SK-N-SH (cell line): Measurements from ENCODE around the gene RNF169. TPM values are rescaled to one million over a fixed set of nuclear protein-coding genes. Genes with fewer than 3 reads are reported as not detected.

Source experiments
- CTCF ChIA-PET: fragments of 300-600, 350-600 bp; formaldehyde crosslinking; extraction: SDS; loops from one replicate; lab custom pipeline; 2021; lab: Yijun Ruan, JAX
- POLR2A ChIA-PET: fragments of 350-600 bp; sonication (Branson Sonifier 250); formaldehyde crosslinking; extraction: SDS; loops from one replicate; lab custom pipeline; 2020; ENCODE audit warnings: antibody characterized with exemption, inconsistent platforms; lab: Yijun Ruan, JAX
- DNase-seq: peaks from one replicate; pipeline ENCODE4 v3.0.0; 2012
- H2AFZ ChIP-seq: fragments of 200-600 bp; sonication (generic); 2 replicates; pipeline ENCODE4 v1.8.1; 2016; ENCODE audit warnings: antibody characterized with exemption, mild to moderate bottlenecking, low read depth
- H3F3A ChIP-seq: fragments of 200-600 bp; sonication (generic); replicated peaks from 2 replicates; pipeline ENCODE3; 2016; ENCODE audit warnings: antibody characterized with exemption, mild to moderate bottlenecking; ENCODE audit not compliant: insufficient read depth
- H3K27ac ChIP-seq, 2 experiments: fragments of 200-500 bp in 1 of 2; fragments of 200-600 bp in 1 of 2; sonication (Bioruptor generic) in 1 of 2; sonication (generic), shearing (Covaris generic) in 1 of 2; 2 replicates each; pipeline versions ENCODE4 v1.5.1 to v1.6.1; 2014 to 2016; ENCODE audit warnings: low read depth in 2 of 2, inconsistent platforms in 1 of 2, low read length in 1 of 2, mild to moderate bottlenecking in 1 of 2, mixed read lengths in 1 of 2
- H3K27me3 ChIP-seq: fragments of 200-600 bp; sonication (generic), shearing (Covaris generic); 2 replicates; pipeline ENCODE4 v1.6.1; 2016; ENCODE audit warnings: mixed run types; ENCODE audit not compliant: insufficient read depth
- H3K36me3 ChIP-seq, 2 experiments: fragments of 200-500 bp in 1 of 2; fragments of 200-600 bp in 1 of 2; sonication (Bioruptor generic) in 1 of 2; sonication (generic) in 1 of 2; replicated peaks in 1 of 2; 2 replicates each; pipeline versions ENCODE3 to v1.5.1; 2014 to 2016; ENCODE audit warnings: low read length in 1 of 2, mild to moderate bottlenecking in 1 of 2; ENCODE audit not compliant: insufficient read depth in 2 of 2, control insufficient read depth in 1 of 2
- H3K4me1 ChIP-seq, 2 experiments: fragments of 200-500 bp in 1 of 2; fragments of 200-600 bp in 1 of 2; sonication (Bioruptor generic) in 1 of 2; sonication (generic), shearing (Covaris generic) in 1 of 2; 2 replicates each; pipeline versions ENCODE4 v1.5.1 to v1.6.1; 2014 to 2016; ENCODE audit warnings: low read depth in 1 of 2, low read length in 1 of 2, mixed run types in 1 of 2; ENCODE audit not compliant: insufficient read depth in 2 of 2, control insufficient read depth in 1 of 2
- H3K4me2 ChIP-seq: fragments of 200-600 bp; sonication (generic), shearing (Covaris generic); 2 replicates; pipeline ENCODE4 v1.6.1; 2017; ENCODE audit warnings: mixed run types
- H3K4me3 ChIP-seq, 2 experiments: fragments of 200-500 bp in 1 of 2; fragments of 200-600 bp in 1 of 2; sonication (Bioruptor generic) in 1 of 2; sonication (generic), shearing (Covaris generic) in 1 of 2; 2 replicates each; pipeline versions ENCODE4 v1.5.1 to v1.8.1; 2014 to 2016; ENCODE audit warnings: low read depth in 2 of 2, inconsistent platforms in 1 of 2, low read length in 1 of 2, mild to moderate bottlenecking in 1 of 2, mixed read lengths in 1 of 2, moderate library complexity in 1 of 2
- H3K79me2 ChIP-seq: fragments of 200-600 bp; sonication (generic); 2 replicates; pipeline ENCODE4 v1.8.1; 2017; ENCODE audit warnings: mild to moderate bottlenecking; ENCODE audit not compliant: insufficient read depth
- H3K9ac ChIP-seq: fragments of 200-600 bp; sonication (generic); 2 replicates; pipeline ENCODE4 v1.6.1; 2017; ENCODE audit warnings: mixed run types
- H3K9me2 ChIP-seq: fragments of 200-600 bp; sonication (generic); 2 replicates; pipeline ENCODE4 v1.6.1; 2017; ENCODE audit warnings: mixed run types
- H3K9me3 ChIP-seq: fragments of 200-600 bp; sonication (generic); 2 replicates; pipeline ENCODE4 v1.6.1; 2017; ENCODE audit warnings: mixed run types, mild to moderate bottlenecking, moderate library complexity
- H4K20me1 ChIP-seq: fragments of 200-600 bp; sonication (generic); 2 replicates; pipeline ENCODE4 v1.6.1; 2017; ENCODE audit warnings: mild to moderate bottlenecking, mixed run types; ENCODE audit not compliant: insufficient read depth
- CHD2 ChIP-seq: fragments of 150-350 bp; IDR thresholded peaks from 2 replicates; pipeline ENCODE4 v1.6.1; 2018; ENCODE audit warnings: low read length; ENCODE audit not compliant: partially characterized antibody
- CTCF ChIP-seq: fragments of 200-600 bp; sonication (generic); IDR thresholded peaks from 2 replicates; pipeline ENCODE4 v1.6.1; 2017; ENCODE audit warnings: antibody characterized with exemption, mild to moderate bottlenecking, moderate library complexity
- EP300 ChIP-seq, 2 experiments: IDR thresholded peaks; 2 replicates each; pipeline versions ENCODE4 v1.4.0 to v1.6.1; 2012; ENCODE audit warnings: borderline replicate concordance in 1 of 2, low read depth in 1 of 2, low read length in 1 of 2
- GABPA ChIP-seq: IDR thresholded peaks from 2 replicates; pipeline ENCODE4 v1.4.0; 2012; ENCODE audit warnings: low read depth, mild to moderate bottlenecking
- GATA2 ChIP-seq: sonication (generic); formaldehyde crosslinking; IDR thresholded peaks from 2 replicates; pipeline ENCODE4 v1.5.0; 2020; ENCODE audit warnings: mild to moderate bottlenecking, missing genetic modification reagents
- JUND ChIP-seq: IDR thresholded peaks from 2 replicates; pipeline ENCODE4 v1.4.0; 2012
- MXI1 ChIP-seq: IDR thresholded peaks from 2 replicates; pipeline ENCODE4 v1.6.1; 2012; ENCODE audit warnings: mild to moderate bottlenecking, low read depth, low read length, improper control_type of control experiment
- NFIC ChIP-seq: IDR thresholded peaks from 2 replicates; pipeline ENCODE4 v1.4.0; 2012; ENCODE audit warnings: borderline replicate concordance
- PBX3 ChIP-seq: IDR thresholded peaks from 2 replicates; pipeline ENCODE4; 2012
- POLR2AphosphoS5 ChIP-seq: IDR thresholded peaks from 2 replicates; pipeline ENCODE4 v1.6.1; 2012; ENCODE audit warnings: low read depth, low read length
- RFX5 ChIP-seq: IDR thresholded peaks from 2 replicates; pipeline ENCODE4 v1.6.1; 2012; ENCODE audit warnings: mild to moderate bottlenecking, improper control_type of control experiment, low read length
- RXRA ChIP-seq: IDR thresholded peaks from 2 replicates; pipeline ENCODE4 v1.4.0; 2012; ENCODE audit warnings: low read depth, mild to moderate bottlenecking, borderline replicate concordance
- SMC3 ChIP-seq: IDR thresholded peaks from 2 replicates; pipeline ENCODE4 v1.6.1; 2012; ENCODE audit warnings: low read depth, low read length, improper control_type of control experiment
- TAF1 ChIP-seq: IDR thresholded peaks from 2 replicates; pipeline ENCODE4 v1.6.1; 2012; ENCODE audit warnings: low read depth, mild to moderate bottlenecking, low read length, moderate library complexity, borderline replicate concordance
- TCF12 ChIP-seq: IDR thresholded peaks from 2 replicates; pipeline ENCODE4 v1.4.0; 2012
- TEAD4 ChIP-seq: IDR thresholded peaks from 2 replicates; pipeline ENCODE4 v1.4.0; 2012; ENCODE audit warnings: mild to moderate bottlenecking, borderline replicate concordance; ENCODE audit not compliant: insufficient read depth
- USF1 ChIP-seq: IDR thresholded peaks from 2 replicates; pipeline ENCODE4 v1.4.0; 2012; ENCODE audit warnings: low read depth, borderline replicate concordance
- USF2 ChIP-seq: fragments of 150-350 bp; IDR thresholded peaks from 2 replicates; pipeline ENCODE4 v1.6.1; 2017; ENCODE audit warnings: antibody characterized with exemption, low read length, low read depth, borderline replicate concordance
- ZBTB33 ChIP-seq: IDR thresholded peaks from 2 replicates; pipeline ENCODE4 v1.4.0; 2012; ENCODE audit warnings: low read depth, borderline replicate concordance
- WGBS: methylation state at CpG from one replicate; pipeline ENCODE4 v1.1.6; 2017; ENCODE audit warnings: low lambda C conversion rate; 5-methylcytosine and 5-hydroxymethylcytosine counted together
- polyA plus RNA-seq, 3 experiments: library from polyadenylated mRNA; depleted of rRNA; stranded (reverse); fragments of >200 nt; gene quantifications; 2 replicates each; pipeline ENCODE4 v1.2.3, GENCODE V29; 2012

RNF169 gene
- polyA plus RNA-seq, 1 of the 3 experiments (the other 2 are of a cell fraction) = 2.2 TPM

- TF ChIP-seq TEAD4 (no peak), TAF1 (no peak), EP300 (IDR thresholded peaks at IDR 0.05; ENCODE audit: borderline replicate concordance in 1 of 2, low read depth in 1 of 2, low read length in 1 of 2) (no peak), TCF12 (no peak), MXI1 (no peak), CHD2 (no peak), GATA2 (CRISPR knock-in tag) (no peak), CTCF (no peak), PBX3 (no peak), NFIC (no peak), USF1 (no peak), GABPA (no peak), RFX5 (no peak), JUND (no peak), USF2 (no peak), SMC3 (no peak), RXRA (no peak), ZBTB33 (no peak), POLR2AphosphoS5 (no peak)
- no peaks in the 10 kb centered on the region for H3K27me3 ChIP-seq
- H3K9ac ChIP-seq = no peak overlapping the region
- ChIA-PET POLR2A (no interaction called here), CTCF (no interaction called here)
- 82% methylated on average over 3 of the region's 3 CpGs for WGBS
- H3K79me2 ChIP-seq = peaks cover 7% of the 10 kb centered on the region
- no peak for DNase-seq
- no peaks in the 10 kb centered on the region for H3K9me3 ChIP-seq
- H4K20me1 ChIP-seq = no peaks in the 10 kb centered on the region
- H3K27ac ChIP-seq = no peak overlapping the region
- H3K4me3 ChIP-seq = no peak overlapping the region
- no peak overlapping the region for H3K4me2 ChIP-seq
- H3K36me3 ChIP-seq = peaks cover 31 to 46% of the 10 kb centered on the region in 2 experiments
- no peaks in the 10 kb centered on the region for H3K9me2 ChIP-seq
- H3F3A ChIP-seq = peaks cover 7% of the 10 kb centered on the region
- peaks cover 0 to 7% of the 10 kb centered on the region in 2 experiments; a peak in 1 of 4 replicates for H3K4me1 ChIP-seq
- H2AFZ ChIP-seq = no peak overlapping the region
Observed at GRCh38 chr11:74815966-74816365, 67.3 kb downstream of the RNF169 start.
